Stomach (tissue), 9 donors: ENCODE data around the gene PLEKHH3. TPM values are rescaled to one million over a fixed set of nuclear protein-coding genes. Genes with fewer than 3 reads are reported as not detected.
A peak's percentile ranks its signal among the peaks of the same experiment; 100 is the strongest.

Experiments used
- DNase-seq, 2 donors: peaks; one replicate each; pipeline versions ENCODE4 v3.0.0 to v3.0.0-alpha.2; 2013 to 2019
- H3K27ac ChIP-seq, 5 donors: fragments of 200-600 bp in 4 of 5; sonication (generic) in 4 of 5; one replicate each; pipeline ENCODE4 v1.5.1; 2013 to 2019; ENCODE audit warnings: mild to moderate bottlenecking in 1 of 5, moderate library complexity in 1 of 5
- H3K27me3 ChIP-seq, 3 donors: fragments of 200-600 bp; sonication (generic); one replicate each; pipeline ENCODE4 v1.5.1; 2017 to 2019; ENCODE audit warnings: mixed run types in 1 of 3
- H3K36me3 ChIP-seq, 4 donors: fragments of 200-600 bp; sonication (generic); 1 replicate in 3 of 4; 2 replicates in 1 of 4; pipeline ENCODE4 v1.5.1; 2016 to 2019
- H3K4me1 ChIP-seq, 4 donors: fragments of 200-600 bp; sonication (generic); one replicate each; pipeline ENCODE4 v1.5.1; 2016 to 2019
- H3K4me3 ChIP-seq, 4 donors: fragments of 200-600 bp; sonication (generic) in 3 of 4; one replicate each; pipeline ENCODE4 v1.5.1; 2016 to 2019; ENCODE audit warnings: mild to moderate bottlenecking in 1 of 4
- H3K9me3 ChIP-seq, 4 donors: fragments of 200-600 bp; sonication (generic); one replicate each; pipeline ENCODE4 v1.5.1; 2016 to 2019
- CTCF ChIP-seq, 7 experiments: fragments of 450-650 bp in 4 of 7; fragments of 200-600 bp in 3 of 7; sonication (generic) in 3 of 7; IDR thresholded peaks; one replicate each; pipeline ENCODE4 v1.5.1; 2016 to 2019; ENCODE audit warnings: antibody characterized with exemption in 7 of 7, control low read depth in 2 of 7, mild to moderate bottlenecking in 1 of 7
- EP300 ChIP-seq: sonication (generic); formaldehyde crosslinking; IDR thresholded peaks from one replicate; pipeline ENCODE4 v1.6.1; 2017; ENCODE audit warnings: antibody characterized with exemption
- POLR2A ChIP-seq, 4 donors: fragments of 450-650 bp; IDR thresholded peaks; one replicate each; pipeline ENCODE4 v1.6.1; 2016; ENCODE audit warnings: antibody characterized with exemption in 4 of 4, control low read depth in 2 of 4, mild to moderate bottlenecking in 1 of 4, moderate library complexity in 1 of 4
- POLR2AphosphoS5 ChIP-seq, 3 donors: sonication (generic); formaldehyde crosslinking; IDR thresholded peaks; one replicate each; pipeline ENCODE4 v1.6.1; 2016; ENCODE audit warnings: antibody characterized with exemption in 3 of 3
- WGBS, 5 donors: extraction: QIAGEN DNeasy Blood & Tissue Kit in 3 of 5; methylation state at CpG; one replicate each; pipeline versions ENCODE4 v1.1.5 to v1.1.7; 2013 to 2018; 5-methylcytosine and 5-hydroxymethylcytosine counted together
- intact Hi-C: fragments of 100-400 bp; cut with DNase I; formaldehyde crosslinking; loops from one replicate; pipeline ENCODE4 v1.15.1; 2023; ENCODE audit warnings: low total_unique reads
- polyA plus RNA-seq, 3 donors: library from polyadenylated mRNA; stranded (reverse); fragments of 200-250 nt; gene quantifications; one replicate each; pipeline ENCODE4 v1.2.3, GENCODE V29; 2013
- total RNA-seq, 5 donors: library from RNA; depleted of rRNA; stranded (reverse); fragments of >200 nt; gene quantifications; one replicate each; pipeline versions ENCODE4 v1.1.0 to v1.2.3, GENCODE V29; 2014 to 2016
- donor health status: healthy with polysubstance abuse.
- donor health status: Bipolar disorder and iron deficiency.
- donor health status: healthy.

The PLEKHH3 gene
- total and polyA plus RNA-seq, 8 donors, result 16.5 to 96.0 (median 40.4) TPM

GRCh38 chr17:42670789-42671657 is 5.8 kb downstream of the PLEKHH3 start:
- Histone ChIP-seq H3K4me3 (peak overlapping the region in 2 of 4 donors; percentile 19 to 29), H3K27ac (peak overlapping the region in 3 of 5 donors; percentile 16 to 75 (median 46)), H3K27me3 (peaks cover 0 to 47% (median 0%) of the 10 kb centered on the region in 3 donors), H3K4me1 (peaks cover 50 to 90% (median 79%) of the 10 kb centered on the region in 4 donors), H3K36me3 (peaks cover 55 to 78% (median 72%) of the 10 kb centered on the region in 4 donors), H3K9me3 (no peaks in the 10 kb centered on the region)
- no peak for TF ChIP-seq EP300
- TF ChIP-seq POLR2A (IDR thresholded peaks at IDR 0.05), result no peak
- no peak for TF ChIP-seq CTCF (IDR thresholded peaks at IDR 0.05)
- no peak for TF ChIP-seq POLR2AphosphoS5 (IDR thresholded peaks at IDR 0.05)
- intact Hi-C loops, result no loop called here
- WGBS, 5 donors, result 74 to 84% (median 79%) methylated on average over 46 to 50 of the region's 50 CpGs
- DNase-seq, result no peak

- peak overlapping the region in 3 of 5 donors; percentile 46 to 75 (median 72) for H3K27ac ChIP-seq
- peaks cover 63 to 86% (median 80%) of the 10 kb centered on the region in 4 donors for H3K36me3 ChIP-seq
- DNase-seq, result peak in 1 of 2 donors; percentile 41
- WGBS, 5 donors, result 54 to 76% (median 73%) methylated on average over 49 to 87 of the region's 87 CpGs
- peaks cover 47 to 82% (median 71%) of the 10 kb centered on the region in 4 donors for H3K4me1 ChIP-seq
- H3K4me3 ChIP-seq, result peak overlapping the region in 2 of 4 donors; percentile 19 to 29
- no peaks in the 10 kb centered on the region for H3K9me3 ChIP-seq
- intact Hi-C loops, result no loop called here
- TF ChIP-seq EP300 (no peak), POLR2A (IDR thresholded peaks at IDR 0.05) (no peak), POLR2AphosphoS5 (IDR thresholded peaks at IDR 0.05) (no peak), CTCF (IDR thresholded peaks at IDR 0.05) (no peak)
- peaks cover 0 to 38% (median 0%) of the 10 kb centered on the region in 3 donors for H3K27me3 ChIP-seq
These were observed 6.6 kb downstream of the PLEKHH3 start for GRCh38 chr17:42669977-42670788.

DNA sequence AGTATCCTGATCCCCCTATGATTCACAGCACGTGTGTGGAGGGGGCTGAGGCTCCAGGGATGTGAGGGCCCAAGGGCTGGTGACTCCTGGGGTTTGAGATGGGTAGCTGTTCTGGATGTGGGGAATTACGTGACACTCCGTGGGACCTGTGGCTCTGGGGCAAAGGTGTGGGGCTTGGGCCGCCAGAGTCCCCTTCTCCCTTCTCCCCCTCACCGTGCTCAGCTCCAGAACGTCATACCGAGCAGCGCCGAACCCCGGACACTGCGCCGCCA is 7.2 kb downstream of the PLEKHH3 start:
- TF ChIP-seq EP300 (no peak), CTCF (IDR thresholded peaks at IDR 0.05) (no peak), POLR2A (IDR thresholded peaks at IDR 0.05) (no peak), POLR2AphosphoS5 (IDR thresholded peaks at IDR 0.05) (no peak)
- 70 to 87% (median 76%) methylated on average over 8 to 12 of the region's 12 CpGs for WGBS, 5 donors
- Histone ChIP-seq H3K9me3 (no peaks in the 10 kb centered on the region), H3K27ac (peak overlapping the region; percentile 4 to 75 (median 46)), H3K4me1 (peaks cover 41 to 77% (median 65%) of the 10 kb centered on the region in 4 donors), H3K36me3 (peaks cover 63 to 91% (median 85%) of the 10 kb centered on the region in 4 donors), H3K27me3 (peaks cover 0 to 35% (median 0%) of the 10 kb centered on the region in 3 donors), H3K4me3 (peak overlapping the region in 2 of 4 donors; percentile 13 to 19)
- DNase-seq, result no peak
- intact Hi-C loops, result no loop called here
